H54 (cell line): ENCODE measurements around the gene NFATC2.

Experiments
- DNase-seq: peaks from one replicate; pipeline ENCODE4 v3.0.0; 2011; ENCODE audit warnings: low spot score, mixed read lengths; ENCODE audit not compliant: insufficient read length
- FAIRE-seq: peaks from 3 replicates; lab custom pipeline; 2011; peaks lifted over from hg19 to GRCh38; lab: Jason Lieb, UNC
- POLR2A ChIP-seq: IDR thresholded peaks from 2 replicates; pipeline ENCODE4 v1.6.1; 2011; ENCODE audit warnings: low read depth, mild to moderate bottlenecking, low read length

Gene NFATC2

GRCh38 chr20:51438136-51438535, 104.4 kb downstream of the NFATC2 start:
- DNase-seq (no peak), FAIRE-seq (no peak)
- no peak for TF ChIP-seq POLR2A

GRCh38 chr20:51437182-51437924, 105.2 kb downstream of the NFATC2 start:
- no peak for TF ChIP-seq POLR2A
- FAIRE-seq (no peak), DNase-seq (no peak)

GRCh38 chr20:51434580-51435247, 107.8 kb downstream of the NFATC2 start:
- FAIRE-seq (no peak), DNase-seq (no peak)
- TF ChIP-seq POLR2A: no peak

GRCh38 chr20:51434026-51434425, 108.5 kb downstream of the NFATC2 start:
- FAIRE-seq (no peak), DNase-seq (no peak)
- TF ChIP-seq POLR2A: no peak

GRCh38 chr20:51432875-51433274, 109.6 kb downstream of the NFATC2 start:
- no peak for TF ChIP-seq POLR2A
- FAIRE-seq (no peak), DNase-seq (no peak)

- FAIRE-seq: no peak
- TF ChIP-seq POLR2A: no peak
- DNase-seq: no peak
Measured at GRCh38 chr20:51432251-51432784, 110.2 kb downstream of the NFATC2 start.

- no peak for TF ChIP-seq POLR2A
- DNase-seq (no peak), FAIRE-seq (no peak)
Measured at GRCh38 chr20:51431321-51431720, 111.2 kb downstream of the NFATC2 start.

- FAIRE-seq (no peak), DNase-seq (no peak)
- TF ChIP-seq POLR2A: no peak
Measured at GRCh38 chr20:51430198-51430950, 112.1 kb downstream of the NFATC2 start.

- FAIRE-seq: no peak
- DNase-seq: no peak
- no peak for TF ChIP-seq POLR2A
Measured at GRCh38 chr20:51429696-51430095, 112.8 kb downstream of the NFATC2 start.

- DNase-seq (no peak), FAIRE-seq (no peak)
- TF ChIP-seq POLR2A: no peak
Measured at GRCh38 chr20:51429144-51429482, 113.4 kb downstream of the NFATC2 start.

- TF ChIP-seq POLR2A: no peak
- FAIRE-seq (no peak), DNase-seq (no peak)
Measured at GRCh38 chr20:51428401-51429143, 113.9 kb downstream of the NFATC2 start.

- DNase-seq (no peak), FAIRE-seq (no peak)
- TF ChIP-seq POLR2A: no peak
Measured at GRCh38 chr20:51427651-51428291, 114.7 kb downstream of the NFATC2 start.

GRCh38 chr20:51426718-51427650, 115.5 kb downstream of the NFATC2 start:
- DNase-seq: no peak
- TF ChIP-seq POLR2A: no peak
- no peak for FAIRE-seq
